NCI-H187 treated with DMSO at 0.1 percent for 48 hours (cell line): Measurements from ENCODE around the gene CLIC6.
A peak's percentile ranks its signal among the peaks of the same experiment; 100 is the strongest.

Source experiments
- DNase-seq: peaks from one replicate; lab custom pipeline; 2025; lab: John Stamatoyannopoulos, UW

The CLIC6 gene

DNA sequence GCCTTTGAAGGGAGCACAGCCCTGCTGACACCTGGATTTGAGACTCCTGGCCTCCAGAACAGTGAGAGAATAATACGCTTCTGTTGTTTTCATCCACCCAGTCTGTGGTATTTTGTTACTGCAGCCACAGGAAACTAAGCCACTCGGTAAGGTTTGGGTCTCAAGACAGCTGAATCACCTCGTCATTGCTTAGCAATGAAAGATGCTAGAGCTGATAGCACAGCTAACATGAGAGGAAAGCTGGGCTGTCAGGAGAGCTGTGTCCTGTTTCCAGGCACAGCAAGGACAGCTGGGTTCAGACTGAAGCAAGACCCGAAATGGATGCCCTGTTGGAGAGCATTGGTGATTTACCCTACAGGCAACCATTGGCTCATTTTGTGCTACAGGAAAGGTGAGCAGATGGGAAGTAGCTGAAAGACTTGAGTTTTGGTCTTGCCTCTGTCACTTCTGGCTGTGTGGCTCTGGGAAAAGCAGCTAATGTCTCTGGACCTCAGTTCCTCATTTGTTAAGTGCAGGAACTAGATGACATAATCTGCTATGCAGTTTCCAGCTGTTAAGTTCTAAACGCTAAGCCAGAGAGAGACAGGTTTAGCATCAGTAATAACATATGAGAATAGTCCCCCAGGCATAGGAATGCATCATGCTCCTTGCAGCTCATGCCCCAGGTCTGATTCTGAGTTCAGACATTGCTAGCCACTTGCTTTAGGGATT, 58.0 kb downstream of the CLIC6 start:
- DNase-seq: no peak

DNA sequence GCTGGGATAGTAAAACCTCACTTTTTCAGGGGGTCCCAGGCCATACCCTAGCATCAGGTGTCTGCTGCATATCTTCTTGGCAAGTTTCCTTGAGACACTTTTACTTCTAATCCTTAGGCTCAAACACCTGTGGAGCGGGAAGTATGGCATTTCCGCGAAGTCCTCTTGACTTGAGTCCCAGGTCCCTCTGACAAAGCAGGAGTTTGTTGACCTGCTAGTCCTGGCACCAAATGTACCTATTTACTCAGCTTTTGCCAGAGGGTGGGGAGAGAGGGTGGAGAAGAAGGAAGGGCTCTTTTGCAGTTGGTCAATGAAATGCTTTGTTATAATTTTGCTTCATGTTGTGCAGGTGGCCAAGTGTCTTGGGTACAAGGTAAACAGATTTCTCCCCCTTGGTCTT, 59.7 kb downstream of the CLIC6 start:
- no peak for DNase-seq

DNA sequence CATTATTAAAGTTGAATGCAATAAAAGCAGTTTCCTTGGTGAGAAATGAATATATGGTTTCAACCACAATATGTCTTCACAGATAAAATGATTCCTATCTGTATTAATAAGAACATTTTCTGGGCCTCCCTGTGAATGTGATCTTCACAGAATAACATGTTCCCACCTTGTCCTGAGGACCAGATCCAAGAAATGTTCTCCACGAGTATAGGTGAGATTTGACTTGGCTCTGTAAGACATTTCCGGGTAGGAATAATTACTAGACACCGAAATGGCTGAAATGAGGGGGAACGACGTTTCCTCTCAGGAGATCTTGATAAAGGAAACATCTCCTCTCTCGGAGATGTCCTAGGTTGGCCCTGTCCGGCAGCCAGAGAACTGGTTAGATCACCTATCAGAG, 61.4 kb downstream of the CLIC6 start:
- no peak for DNase-seq

DNA sequence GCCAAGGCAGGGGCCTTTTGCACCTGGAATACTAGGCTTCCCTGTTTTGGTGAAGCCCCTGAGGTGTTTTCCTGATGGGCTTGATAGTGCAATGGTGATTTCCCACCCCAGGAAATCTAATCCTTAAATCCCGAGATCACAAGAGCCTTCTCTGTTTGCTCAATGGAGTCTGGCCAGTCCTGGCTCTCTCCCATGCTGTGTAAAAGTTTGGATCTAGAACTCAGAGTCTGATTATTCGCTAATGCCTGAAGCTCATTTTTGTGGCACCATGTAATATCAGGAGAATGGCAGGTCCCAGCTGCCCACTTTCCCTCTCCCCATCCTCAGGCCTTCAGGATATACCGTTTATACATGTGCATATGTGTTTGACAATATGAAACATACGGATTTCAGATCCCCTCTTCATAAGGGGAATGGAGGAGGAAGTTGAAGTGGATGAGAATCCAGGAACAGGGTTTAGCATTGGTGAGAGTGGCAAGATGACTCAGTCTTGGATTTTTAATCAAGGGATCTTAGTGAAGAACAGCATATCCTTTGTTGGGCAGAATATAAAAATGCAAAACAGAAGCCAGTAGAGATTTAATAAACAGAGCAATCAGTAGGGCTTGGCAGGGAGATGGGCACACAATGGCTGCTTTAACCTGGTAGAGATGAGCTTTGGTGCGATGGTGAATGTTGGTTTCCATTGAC, 62.1 kb downstream of the CLIC6 start:
- DNase-seq: no peak

DNA sequence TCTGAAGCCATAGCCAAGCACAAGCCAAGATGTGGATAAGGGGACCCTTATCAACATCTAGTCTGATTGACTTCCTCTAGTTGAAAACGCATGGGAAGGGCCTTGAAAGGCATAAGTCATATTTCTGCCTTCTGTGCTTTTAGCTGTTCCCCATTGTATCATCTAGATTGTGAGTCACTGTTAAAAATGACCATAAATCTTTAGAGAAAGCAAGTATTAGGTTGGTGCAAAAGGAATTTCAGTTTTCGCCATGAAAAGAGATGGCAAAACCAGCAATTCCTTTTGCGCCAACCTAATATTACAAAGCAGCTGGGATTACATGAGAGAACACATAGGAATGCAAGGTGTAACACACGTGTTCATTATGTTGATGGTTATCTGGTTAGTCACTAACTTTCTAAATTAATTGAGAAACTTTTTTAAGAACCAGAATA, 63.6 kb downstream of the CLIC6 start:
- DNase-seq: no peak

DNA sequence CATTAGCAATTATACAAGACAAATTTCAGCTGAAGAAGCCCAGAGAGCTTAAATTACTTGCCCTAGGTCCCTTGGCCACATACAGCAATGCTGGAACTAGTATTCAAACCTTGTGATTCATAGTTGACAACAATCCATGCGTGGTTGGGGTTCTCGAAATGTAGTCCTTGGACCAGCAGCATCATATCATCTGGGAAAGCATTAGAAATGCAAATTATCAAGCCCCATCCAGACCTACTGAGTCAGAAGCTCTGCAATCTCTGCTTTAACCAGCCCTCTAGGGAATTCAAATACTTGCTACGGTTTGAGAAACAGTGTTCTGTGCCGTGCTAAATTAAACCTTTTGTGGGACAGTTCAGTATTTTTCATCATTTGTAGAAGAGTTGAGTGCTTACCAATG, 65.1 kb downstream of the CLIC6 start:
- no peak for DNase-seq

DNA sequence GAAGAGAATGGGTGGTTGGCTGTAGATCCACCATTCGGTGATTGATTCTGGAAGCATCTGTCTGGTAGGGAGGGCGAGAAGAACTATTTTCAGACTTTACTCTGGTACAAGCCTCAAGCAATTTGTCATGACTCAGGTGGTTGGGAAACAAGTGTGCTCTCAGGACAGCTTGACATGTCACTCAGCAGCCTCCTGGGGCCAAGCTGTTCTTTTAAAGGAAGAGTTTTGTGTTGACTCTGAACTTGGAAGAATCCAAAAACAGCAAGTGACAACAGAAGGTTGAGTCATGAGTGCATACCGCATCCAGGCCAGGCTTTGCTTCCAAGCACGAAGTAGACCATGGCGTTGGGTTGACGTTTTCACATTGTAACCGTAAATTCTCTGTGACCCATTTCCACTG, 65.9 kb downstream of the CLIC6 start:
- no peak for DNase-seq

DNA sequence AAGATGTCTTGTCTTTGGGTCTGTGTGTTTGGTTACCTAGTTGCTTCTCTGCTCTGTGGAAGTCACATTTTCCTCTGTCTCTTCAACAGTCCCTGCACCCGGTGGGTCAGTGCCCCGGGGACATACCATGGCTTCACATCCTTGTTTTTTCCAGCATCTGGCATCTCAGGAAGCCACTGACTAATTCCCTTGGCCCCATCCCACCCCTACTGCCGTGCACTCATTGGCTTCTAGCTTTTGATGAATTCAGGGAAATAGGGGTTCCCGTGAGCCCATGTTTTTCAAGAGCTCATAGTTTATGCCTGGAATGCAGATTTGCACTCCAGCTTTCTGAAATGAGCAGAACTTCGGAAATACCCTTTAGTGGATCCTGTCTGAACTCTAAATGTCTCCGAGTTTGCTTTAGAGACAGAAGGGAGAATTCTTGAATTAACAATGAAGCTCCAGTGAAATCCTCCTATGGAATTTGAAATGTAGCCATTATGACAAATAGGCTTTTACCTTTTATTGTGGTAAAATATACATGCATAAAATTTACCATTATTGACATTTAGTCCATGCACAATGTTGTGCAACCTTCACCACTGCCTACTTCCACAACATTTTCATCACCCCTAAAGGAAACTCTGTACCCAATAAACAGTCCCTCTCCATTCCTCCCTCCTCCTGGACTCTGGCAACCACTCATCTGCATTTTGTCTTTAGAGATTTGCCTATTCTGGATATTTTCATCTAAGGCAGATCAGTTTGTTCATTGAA, 67.5 kb downstream of the CLIC6 start:
- DNase-seq: no peak

DNA sequence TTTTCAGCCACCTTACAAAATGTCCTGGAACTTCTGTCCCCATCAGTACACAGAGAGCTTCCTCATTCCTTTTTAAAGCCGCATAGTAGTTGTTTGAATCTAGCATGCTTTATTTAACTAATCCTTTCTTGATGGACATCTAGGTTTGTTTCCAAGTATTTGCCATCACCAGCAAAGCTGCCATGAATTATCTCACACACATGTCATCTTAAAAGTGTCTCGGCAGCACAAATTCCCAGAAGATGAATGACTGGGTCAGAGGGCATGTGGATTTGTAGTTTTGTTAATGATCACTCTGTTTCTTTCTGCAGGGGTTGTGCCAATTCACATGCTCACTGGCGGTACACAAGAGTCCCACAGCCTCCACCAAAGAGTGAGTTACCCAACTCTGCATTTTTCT, 68.3 kb downstream of the CLIC6 start:
- no peak for DNase-seq

DNA sequence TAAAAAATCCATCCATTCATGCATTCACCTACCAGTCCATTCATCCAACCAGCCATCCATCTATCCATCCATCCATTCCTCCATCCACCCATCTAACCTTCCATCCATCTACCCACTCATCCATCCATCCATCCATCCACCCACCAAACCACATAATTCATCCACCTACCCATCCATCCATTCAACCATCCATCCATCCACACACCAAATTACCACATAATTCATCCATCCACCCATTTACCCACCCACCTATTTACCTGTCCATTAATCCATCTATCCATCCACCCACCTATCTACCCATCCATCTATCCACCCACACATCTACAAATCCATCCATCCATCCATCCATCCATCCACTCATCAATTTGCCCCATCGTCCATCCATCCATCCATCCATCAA, 71.4 kb downstream of the CLIC6 start:
- DNase-seq: no peak

DNA sequence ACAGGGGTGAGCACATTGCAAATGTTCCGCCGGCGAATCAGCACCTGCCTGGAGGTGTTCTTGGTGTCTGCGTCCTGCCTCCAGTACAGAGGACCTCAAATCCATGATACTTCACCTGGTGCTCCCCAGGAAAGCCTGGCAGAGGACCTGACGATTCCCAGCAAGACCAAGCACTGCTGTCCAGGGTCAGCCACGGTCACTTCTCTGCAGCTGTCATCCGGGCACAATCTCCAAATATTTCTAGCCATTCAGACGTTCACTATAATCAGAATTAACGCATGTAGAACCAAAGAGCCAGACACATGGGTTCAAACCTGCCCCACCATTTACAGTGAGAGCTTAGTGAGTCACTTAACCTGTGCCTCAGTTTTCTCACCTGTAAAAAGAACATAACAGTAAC, 74.5 kb downstream of the CLIC6 start:
- DNase-seq: no peak

DNA sequence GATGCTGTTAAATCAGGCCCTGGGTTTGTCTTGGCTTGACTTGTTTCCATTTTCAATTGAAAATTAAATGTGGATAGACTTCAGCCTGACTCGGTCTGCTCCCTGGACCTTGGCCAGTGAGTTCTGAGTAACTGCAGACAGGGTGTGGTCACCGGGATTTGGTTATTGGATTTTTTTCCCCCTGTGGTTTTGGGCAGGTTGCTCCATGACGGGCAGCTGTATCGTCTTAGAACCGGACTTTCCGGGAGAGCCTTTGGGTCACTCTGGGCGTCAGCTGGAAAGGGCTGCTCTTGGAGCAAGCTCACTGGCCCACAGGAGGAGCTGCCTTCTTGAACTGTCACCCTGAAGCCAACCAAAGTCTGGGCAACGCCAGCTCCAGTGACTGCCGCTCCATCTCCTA, 75.0 kb downstream of the CLIC6 start:
- no peak for DNase-seq

DNA sequence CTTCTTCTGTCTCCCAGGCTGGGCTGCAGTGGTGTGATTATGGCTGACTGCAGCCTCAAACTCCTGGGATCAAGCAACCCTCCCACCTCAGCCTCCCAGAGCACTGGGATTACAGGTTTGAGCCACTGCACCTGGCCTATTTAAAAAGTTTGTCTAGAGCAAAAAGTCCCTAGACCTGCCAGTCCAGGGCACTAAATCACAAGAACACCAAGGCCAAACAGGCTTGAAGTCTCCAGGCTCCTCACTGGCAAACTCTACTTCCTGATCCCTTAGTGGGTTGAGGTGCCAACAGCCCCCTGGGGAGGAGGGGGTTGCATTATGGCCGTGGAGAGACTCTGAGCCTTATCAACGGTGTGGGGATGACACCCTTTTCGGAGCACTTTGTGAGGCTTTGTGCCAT, 76.0 kb downstream of the CLIC6 start:
- no peak for DNase-seq

DNA sequence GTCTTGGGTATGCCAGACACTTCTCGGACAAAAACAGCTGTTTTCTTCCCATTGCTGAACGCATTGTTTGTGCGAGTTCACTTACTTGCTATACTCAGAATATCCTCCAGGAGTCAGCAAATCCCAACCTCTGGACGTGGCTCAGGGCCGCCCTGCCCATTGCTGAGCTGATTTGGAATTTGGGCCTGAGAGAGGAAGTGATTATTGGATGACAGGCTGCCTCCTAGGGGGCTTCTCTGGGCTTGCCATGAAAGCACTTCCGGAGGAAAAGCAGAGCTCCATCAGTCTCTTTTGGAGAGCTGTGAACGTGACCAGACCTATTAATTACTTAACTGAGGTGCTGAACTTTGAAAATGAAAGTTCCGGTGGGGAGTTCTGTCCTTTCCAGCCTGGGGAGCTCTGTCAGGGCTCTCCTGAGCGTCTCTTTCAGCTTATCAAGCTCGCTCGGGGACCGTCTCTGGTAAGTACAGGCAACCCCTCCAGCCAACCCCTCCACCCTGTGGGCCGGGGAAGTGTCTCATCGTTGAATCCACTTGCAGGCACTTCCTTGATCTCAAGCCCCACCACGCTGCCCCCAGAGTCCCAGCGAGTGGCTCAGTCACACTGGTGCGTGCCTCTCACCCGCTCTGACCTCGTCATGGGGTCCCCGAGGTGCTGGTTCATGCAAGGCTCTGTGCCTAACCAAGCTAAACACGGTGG, 76.9 kb downstream of the CLIC6 start:
- peak; percentile 18 for DNase-seq

DNA sequence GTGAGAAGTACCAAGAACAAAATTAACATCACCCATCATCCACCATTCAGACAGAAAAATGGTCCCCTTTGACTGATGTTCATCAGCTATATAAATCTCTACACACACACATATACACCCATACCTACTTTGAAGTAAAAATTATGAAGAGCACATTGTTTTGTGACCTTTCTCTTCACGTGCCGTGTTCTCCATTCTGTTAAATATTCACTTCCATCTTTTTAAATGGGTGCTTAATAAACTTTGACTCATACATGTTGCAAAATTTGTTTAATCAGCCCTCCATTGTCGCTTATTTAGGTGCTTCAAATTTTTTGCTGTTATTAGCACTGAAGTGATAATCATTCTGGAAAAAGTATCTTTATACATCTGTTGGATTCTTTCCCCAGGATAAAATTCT, 80.1 kb downstream of the CLIC6 start:
- DNase-seq: no peak

DNA sequence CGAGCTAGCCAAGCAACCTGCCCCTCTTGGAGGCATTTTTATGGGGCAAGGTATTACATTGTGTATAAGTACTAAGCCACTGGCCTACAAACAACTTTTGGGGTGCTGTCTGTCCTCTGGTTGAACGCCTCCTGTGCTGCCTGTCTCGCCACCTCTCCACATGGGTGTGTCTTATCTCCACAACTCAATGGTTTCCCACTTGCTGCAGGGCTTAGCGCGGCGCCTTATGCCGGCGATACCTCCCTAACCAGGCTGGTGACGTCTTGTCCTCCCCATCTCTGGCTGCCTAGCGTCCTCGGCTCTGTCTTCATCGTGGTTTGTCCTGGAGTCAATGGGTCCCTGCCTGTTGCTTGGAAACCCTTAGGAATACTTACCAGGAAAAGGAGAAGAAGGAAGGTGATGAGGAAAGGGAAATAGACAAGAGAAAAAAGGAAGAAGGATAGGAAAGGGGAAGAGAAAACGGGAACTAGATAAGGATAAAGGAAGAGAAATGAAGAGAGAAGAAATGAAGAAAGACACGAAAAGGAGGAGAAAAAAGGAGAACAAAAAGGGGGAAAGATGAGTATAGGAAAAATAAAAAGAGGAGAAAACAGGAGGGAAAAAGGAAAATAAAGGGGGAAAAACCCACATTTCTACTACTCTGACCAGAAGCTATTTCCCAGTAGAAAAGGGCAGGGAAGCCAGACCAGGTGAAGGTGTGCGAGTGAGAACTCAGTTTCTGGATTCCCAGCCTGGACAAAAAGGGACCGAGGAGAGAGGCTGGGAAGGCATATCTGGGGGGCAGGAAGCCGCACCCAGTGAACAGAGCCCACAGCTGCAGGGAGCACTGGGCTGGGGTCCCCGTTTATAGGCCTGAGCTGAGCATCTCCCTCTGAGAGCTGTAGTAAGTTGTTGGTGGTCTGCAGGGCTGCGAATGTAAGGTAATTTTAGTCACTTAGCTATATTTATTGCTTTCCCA, 86.2 kb downstream of the CLIC6 start:
- no peak for DNase-seq

DNA sequence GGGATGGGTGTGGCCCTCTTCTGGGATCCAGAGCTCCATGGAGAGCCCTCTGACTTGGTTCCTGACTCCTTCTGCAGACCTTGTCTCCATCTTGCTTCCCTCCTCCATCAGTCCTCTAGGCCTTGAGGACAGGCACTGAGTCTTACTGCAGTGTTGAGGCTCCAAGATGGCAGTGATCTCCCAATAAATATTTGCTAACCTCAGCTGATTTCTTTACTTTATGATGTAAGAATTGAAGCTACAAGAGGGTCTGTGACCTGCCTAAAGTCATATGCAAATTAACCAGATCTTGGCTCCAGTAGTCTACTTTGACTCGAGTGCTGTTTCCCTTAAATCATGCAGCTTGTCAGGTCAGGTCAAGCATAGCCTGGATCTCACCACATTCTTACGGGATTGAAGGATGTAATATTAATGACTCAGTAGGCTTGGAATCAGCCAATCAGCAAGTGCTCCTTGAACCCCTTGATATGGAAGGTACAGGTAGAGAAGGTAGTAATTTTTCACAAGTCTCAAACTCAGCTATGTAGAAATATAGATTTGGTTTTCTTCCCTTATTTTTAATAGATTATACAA, 93.0 kb downstream of the CLIC6 start:
- DNase-seq: no peak

DNA sequence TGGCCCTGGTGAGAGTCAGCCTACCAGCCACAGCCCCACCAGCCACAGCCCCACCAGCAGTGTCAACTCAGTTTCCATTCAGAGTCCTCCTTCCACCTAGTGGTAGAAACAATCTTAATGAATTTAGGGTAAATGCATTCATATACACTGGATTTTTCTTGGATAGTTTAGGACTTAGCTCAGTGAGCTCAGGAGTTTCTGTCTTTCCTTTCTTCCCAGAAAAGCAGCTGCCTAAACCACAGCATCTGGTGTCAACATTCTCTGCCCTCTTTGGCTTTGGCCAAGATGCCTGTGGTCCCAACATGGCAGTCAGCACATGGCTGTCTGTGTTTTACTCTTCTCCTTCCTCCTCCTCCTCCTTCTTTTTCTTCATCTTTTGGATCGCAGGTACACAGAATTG, 94.0 kb downstream of the CLIC6 start:
- no peak for DNase-seq

DNA sequence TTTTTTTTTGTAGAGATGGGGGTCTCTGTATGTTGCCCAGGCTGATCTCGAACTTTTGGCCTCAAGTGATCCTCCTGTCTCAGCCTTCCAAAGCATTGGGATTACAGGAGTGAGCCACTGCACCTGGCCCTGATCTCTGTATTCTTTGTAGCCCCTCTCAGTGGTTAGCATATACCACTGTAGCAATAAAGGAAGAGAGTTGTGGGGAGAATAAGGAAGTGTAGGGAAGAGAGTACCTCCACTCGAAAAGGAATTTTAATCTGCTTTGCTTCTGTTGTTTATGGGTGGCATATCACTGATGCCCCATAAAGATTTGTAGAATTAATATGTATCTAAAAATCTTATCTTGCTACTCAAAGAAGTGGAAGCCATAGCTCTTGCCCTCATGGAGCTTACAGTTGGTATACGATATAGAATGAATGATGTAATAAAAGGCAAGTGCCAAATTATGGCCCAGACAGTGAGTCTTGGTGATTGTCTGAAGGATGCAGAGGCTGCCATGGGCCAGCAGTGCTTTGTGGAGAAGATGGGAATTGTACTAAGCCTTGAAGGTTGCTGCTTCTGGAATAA, 96.0 kb downstream of the CLIC6 start:
- DNase-seq: no peak

DNA sequence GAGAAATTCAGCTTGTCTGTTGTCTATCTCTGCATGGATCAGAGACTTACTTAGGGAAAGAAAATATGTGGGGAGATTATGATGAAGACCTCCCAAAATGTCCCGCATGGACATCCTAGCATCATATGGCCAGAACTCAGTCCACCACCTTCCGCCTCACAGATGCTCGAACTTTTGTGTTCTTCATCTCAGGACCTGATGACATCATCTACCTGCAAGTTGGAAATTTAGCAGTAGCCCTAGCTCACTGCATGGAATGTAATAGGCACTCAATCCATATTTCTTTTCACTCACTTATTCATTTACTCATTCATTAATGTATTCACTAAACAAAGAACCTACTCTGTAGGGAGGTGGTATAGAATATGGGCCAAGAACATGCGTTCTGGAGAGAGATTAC, 96.8 kb downstream of the CLIC6 start:
- DNase-seq: no peak

DNA sequence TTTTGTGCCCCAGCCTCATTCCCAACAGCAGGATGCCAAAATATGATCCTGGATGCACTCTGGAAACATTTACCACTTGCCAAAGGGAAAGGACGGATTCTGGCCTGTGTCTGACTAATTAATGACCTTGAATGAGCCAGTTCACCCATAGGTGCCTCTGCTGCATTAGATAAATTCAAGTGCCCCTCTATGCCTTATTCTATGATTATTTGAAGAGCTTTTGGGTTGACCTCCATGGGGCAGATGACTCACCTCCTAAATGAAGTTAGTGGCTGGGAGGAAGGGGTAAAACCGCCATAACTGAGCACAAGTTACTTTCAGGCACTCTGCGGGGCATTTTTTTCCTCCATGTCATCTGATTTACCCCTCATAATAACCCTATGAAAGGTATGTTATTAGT, 98.1 kb downstream of the CLIC6 start:
- DNase-seq: no peak
